GM21367 (cell line): ENCODE measurements around the gene TF.
"Not testable (repeated sequence)": the region's sequence is repeated elsewhere in the genome, so short reads cannot be mapped to it uniquely, and the experiment has no call there.

ENCODE experiments used
- ATAC-seq: cut with Tn5 transposase; IDR thresholded peaks from one replicate; pipeline ENCODE4 v1.9.1; 2021; ENCODE audit not compliant: unreplicated experiment

TF gene

DNA sequence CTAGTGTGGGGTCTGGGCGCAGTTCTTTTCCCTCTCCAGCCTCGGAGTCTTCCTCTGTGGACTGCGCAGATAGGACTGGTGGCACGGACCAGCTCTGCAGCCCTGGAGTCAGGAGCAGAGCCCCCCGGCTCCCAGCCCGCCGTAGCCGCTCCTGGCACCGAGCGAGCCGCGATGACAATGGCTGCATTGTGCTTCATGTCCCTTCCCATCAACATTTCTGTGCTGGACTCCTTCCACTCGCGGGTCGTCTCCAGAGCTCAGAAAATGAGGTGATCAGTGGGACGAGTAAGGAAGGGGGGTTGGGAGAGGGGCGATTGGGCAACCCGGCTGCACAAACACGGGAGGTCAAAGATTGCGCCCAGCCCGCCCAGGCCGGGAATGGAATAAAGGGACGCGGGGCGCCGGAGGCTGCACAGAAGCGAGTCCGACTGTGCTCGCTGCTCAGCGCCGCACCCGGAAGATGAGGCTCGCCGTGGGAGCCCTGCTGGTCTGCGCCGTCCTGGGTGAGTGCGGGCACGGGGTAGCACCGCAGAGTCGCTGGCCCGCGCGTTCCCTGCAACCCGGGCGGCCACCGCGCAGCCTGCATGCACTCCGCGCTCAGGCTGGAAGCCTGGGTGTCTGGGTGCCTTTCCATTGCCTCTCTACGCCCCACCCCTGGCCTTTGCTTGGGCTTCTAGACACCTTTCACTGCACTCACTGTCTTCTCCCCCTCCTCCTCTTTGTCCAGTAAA is at the start of gene TF:
TF (plus strand) TSS at position 413 of the 731 bp plus-strand sequence; CDS start at position 461, 48 bp downstream.
- no peak for ATAC-seq

DNA sequence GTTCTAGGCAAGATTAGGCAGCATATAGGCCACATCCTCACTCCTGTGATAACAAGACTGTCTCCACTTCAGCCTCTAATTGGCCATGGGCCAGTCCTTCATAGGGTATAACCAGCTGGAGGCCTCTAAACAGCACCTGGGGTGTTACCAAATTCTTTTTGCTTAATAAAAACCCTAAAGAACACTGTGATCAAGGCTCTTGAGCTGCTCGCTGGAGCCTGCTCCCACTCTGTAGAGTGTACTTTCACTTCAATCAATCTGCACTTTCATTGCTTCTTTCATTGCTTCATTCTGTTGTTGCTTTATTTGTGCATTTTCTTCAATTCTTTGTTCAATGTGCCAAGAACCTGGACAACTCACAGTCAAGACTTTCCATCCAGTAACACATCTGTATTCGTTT is 48.2 kb upstream of the TF start:
- no peak for ATAC-seq

DNA sequence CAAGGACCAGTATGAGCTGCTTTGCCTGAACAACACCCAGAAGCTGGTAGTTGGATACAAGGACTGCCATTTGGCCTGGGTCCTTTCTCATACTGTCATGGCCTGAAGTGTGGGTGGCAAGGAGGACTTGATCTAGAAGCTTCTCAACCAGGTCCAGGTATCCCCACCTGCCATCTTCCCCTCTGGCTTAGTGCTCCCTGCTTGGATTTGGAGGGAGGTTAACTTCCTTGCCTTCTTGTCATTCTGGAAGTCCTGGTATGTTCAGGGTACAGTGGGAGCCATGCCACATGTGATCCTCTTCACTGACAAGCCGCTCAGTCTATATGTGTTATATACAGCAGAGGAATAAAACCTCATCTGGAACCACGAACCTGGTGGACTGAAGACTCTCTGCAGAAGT is 46.7 kb upstream of the TF start:
- ATAC-seq: no peak

DNA sequence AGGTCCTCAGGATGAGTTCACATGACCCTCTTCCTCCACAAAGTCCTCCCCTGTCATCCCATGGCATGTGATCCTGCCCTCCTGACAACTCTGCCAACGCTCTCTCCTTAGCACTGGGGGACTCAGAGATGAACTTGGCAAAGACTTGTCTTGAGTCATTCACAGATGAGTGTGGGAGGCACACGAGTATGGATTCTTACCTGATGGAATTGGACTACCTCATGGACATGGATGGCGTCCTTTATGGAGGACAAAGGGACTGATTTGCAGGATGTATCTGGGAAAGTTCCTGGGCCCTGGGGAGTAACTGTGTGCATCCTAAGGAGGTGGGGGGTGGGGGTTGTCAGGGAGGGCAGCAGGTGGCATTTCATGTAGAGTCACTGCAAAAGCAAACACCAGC is 46.3 kb upstream of the TF start:
- no peak for ATAC-seq

DNA sequence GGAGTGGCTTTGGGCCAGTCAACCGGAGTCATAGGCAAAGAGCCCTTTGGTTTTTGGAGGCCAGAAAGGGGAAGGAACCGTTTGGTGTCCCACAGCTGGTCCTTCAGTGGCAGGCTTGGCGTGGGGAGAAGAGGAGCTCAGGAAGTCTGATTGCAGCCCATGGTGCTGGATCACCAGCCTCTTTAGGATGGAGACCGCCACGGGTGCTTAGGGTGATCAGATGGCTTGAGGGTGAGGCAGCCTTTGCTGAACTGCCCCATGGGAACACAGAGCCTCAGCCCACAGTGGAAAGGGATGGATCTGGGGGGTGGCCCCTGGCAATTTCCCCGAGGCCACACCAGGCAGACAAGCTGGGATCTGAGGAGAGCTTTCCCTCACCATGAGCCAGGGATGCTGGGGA is 45.8 kb upstream of the TF start:
- no peak for ATAC-seq

DNA sequence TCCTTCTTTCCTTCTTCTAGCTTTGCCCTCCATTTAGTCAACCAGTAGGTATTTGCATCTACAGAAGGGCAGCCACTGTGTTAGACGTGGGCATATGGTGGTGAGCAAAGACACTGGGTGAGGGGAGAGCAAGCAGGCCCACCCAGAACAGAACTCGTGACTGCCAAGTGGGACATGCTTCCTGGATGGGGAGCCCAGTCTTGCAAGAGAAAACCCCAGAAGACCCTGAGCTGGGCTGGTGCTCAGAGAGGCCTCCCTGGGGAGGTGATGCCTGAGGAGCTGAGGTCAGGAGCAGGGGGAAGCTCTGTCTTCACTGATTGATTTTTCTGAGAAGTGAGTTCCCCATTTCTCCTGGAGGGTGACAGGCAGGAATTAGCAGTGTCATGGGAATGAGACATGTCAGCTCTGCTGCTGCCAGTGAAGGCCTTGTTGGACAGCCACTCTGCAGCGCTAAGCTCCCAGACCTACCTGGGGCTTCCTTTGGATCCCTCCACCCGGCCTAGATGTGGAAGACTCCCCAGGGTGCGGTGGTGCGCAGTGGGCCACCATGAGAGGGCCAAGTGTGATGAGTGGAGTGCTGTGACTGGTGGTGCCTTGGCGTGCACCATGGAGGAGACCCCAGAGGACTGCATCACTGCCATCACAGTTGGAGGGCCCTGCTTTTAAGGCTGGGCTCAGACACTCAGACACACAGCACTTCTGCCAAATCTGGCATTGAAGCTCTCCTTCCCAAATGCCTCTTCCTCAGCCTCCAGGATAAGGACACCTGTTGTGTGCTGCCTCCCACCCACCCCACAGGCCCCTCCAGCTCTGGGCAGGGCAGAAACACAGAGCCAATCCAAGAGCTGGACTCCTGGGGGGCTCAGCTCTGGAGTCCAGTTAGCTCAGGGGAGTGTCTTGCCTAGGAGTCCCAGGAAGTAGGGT is 44.5 kb upstream of the TF start:
- ATAC-seq: no peak

DNA sequence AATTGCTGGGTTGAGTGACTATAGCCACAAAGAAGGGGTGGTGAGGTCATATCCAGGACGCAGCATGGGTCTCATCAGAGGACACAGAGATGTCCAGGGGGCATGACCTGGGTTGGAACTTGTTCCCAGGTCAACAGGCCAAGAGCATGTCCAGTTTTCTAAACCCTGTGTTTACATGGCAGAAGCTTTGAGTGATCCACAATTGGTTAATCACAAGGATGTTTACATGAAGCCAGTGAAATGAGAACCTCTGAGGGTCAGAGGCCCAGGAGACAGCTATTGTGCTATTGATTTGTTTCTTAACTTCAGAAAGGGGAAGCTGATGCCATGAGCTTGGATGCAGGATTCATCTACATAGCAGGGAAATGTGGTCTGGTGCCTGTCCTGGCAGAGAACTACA is 42.3 kb upstream of the TF start:
- no peak for ATAC-seq

DNA sequence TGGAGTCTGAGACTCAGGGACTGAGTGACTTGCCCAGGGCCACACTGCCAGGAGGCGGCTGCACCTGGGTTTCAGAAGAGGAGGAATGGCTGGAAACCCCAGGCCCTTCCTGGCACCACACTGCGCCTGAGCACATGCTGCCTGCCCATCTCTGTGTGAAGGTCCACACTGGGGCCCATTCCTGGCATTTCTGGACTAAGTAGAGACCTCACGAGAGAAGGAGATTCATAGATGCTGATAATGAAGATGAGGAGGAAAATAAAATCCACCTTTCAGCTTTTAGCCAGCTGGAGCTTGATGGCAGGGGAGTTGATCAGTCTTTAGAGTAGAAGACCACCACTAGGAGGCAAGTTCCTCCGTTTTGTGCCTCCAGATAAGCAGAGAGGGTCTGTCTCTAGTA is 40.2 kb upstream of the TF start:
- ATAC-seq: no peak

DNA sequence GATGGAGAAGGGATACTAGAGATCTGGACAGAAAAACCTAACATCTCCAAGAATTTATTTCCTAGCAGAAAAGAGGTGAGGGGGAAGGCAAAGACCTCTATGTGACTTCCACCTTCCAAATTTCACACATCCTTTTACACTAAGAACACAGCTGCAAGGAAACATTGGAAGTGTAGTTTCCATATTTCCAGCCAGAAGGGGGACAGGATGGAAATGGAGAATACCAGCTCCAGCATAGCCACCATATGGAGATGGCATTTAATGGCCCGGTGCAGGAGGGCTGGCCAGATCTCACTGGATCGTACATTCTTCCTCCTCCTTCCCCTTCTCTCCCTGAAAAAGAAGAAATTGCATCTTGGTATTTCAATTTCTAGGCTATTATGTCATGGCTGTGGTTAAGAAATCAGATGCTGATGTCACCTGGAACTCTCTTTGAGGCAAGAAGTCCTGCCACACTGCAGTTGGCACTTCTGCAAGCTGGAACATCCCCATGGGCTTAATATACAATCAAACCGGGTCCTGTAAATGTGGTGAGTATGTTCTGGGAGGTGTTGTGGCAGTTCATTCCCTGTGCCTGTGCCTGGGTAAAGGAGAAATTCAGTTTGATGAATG is 36.9 kb upstream of the TF start:
- no peak for ATAC-seq

DNA sequence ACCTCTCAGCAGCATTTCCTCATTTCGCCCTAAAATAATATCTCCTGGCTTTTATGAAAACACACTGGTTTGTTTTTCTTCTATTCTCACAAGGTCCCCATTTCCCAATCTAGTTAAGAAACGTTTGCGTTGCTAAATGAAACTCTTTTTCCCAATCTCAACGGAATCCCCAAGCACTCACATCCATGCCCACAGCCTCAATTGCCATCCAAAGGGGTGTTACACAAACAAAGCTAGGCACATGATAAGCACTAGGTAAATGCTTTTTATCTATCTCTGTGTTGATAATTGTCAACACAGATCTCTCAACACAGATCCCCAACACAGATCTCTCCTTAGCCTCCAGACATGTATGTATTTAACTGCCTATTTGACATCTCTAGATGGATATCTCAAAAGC is 35.2 kb upstream of the TF start:
- ATAC-seq: no peak

DNA sequence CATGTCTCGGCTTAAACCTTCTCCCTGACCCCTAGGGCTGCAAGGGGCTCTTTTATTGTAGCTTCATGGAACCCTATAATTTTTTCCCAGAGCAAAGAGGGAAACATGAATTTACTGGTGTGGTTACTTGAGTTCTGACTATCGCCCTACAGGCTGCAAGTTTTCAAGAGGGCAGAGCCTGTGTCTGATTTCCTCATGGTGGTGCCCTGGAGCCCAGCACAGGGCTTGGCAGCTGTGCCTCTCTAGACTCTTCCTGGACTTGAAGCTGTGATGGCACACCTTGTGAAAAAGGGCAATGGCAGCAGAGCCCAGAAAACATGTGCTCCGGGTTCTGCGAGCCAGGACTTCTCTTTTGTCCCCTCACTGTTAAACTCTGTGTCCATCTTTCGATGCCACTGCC is 34.2 kb upstream of the TF start:
- ATAC-seq: no peak

DNA sequence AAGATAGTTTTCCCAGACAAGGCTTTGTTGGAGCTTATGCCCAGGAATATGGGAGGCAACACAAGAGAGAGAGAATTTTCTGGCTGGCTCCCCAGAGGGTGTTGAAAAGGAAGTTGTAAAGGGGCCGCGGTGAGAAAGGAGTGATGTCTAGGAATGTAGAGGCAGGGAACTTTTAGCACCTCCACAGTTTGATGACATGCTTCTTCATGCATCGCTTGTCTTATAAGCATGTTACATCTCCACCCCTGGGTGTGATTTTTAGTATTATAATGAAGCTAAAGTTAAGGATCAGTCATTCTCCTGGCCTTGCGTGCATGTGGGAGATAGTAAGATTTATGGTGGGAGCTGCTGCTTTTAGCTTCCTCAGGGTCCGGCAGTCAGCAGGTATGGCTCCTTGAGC is 32.8 kb upstream of the TF start:
- no peak for ATAC-seq

DNA sequence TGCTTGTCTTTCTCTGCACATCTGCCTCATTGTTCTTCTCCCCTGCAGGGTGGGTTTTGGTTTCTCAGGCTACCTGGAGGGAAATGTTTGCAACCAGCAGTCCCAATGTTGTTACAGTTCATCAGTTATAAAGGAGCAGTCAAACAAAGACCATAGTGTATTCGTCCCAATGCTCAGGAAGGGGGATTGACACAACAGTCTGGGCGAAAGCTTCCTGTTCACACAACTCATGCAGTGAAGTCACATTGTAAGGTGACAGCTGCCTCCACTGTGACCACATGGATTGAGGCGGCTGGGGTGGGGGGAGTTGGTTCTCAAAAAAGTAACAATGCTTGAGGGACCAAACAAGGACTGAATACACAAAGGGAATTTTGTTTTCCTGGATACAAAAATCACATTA is 28.8 kb upstream of the TF start:
- ATAC-seq: no peak

DNA sequence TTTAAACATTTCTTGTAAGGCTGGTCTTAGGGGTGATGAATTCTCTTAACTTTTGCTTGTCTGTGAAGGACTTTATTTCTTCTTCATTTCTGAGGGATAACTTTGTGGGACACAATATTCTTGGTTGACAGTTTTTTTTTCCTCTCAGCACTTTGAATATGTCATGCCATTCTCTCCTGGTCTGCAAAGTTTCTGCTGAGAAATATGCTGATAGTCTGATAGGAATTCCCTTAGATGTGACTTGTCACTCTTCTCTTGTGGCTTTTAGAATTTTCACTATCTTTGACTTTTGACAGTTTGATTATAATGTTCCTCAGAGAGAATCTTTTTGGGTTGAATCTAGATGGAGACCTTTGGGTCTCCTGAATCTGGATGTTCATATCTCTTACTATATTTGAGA is 23.3 kb upstream of the TF start:
- ATAC-seq: no peak

DNA sequence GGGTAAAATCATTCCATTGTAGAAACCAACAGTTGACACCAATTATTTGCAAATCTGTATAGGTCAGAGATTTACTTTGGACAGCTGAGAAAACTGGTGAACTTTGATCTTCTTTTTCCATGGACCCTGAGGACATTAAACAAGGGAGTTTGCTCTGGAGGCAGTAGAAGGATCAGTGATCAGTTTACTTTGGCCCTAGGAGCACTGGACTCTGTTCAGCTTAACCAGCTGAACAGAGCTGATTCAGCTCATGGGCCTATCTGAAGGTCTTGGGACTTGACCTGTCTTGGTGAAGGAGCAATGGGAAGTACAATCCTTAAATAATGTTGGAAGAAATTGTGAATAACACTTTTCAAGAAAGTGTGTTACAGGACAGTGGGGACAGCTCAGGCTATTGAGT is 15.2 kb upstream of the TF start:
- no peak for ATAC-seq

DNA sequence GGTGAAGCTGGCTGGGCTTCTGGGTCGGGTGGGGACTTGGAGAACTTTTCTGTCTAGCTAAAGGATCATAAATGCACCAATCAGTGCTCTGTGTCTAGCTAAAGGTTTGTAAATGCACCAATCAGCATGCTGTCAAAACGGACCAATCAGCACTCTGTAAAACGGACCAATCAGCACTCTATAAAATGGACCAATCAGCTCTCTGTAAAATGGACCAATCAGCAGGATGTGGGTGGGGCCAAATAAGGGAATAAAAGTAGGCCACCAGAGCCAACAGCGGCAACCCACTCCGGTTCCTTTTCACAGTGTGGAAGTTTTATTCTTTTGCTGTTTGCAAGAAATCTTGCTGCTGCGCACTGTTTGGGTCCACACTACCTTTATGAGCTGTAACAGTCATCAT is 14.0 kb upstream of the TF start:
- ATAC-seq: not testable (repeated sequence)

DNA sequence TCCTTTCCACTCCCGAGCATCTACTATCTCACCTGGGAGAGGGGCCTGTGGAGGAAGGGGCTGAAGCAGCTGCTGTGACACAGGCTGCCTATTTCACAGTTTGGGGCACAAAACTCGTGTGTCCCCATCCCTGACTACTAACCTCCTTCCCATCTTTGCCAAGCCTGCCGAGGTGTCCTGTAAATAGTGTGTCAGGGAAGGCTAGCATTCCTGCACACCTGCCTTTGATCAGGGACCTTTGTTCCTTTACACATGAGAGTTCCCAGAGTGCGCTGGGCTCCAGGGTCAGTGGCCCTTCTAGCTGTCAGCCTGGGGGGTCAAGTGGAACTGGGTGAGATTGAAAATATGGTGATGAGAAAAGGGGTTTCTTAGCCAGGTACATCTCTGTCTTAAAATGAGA is 13.0 kb upstream of the TF start:
- no peak for ATAC-seq

DNA sequence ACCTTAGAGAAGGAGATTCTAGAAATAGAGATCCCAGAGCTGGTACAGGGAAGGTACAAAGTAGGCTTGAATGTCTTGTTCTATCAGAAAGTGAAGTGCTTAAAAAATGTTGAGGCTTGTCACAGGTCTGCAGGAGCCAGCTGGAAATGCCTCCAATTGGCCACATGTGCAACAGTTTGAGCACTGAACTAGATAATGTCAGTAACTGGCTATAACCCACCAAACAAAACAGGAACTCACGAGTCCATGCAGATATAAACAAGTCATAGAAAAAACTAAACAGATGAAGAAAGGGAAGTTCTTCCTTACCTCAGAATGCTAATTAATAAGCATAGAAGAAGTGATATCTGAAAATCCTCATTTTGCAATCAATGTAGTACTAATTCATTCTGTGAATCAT is 11.9 kb upstream of the TF start:
- no peak for ATAC-seq

DNA sequence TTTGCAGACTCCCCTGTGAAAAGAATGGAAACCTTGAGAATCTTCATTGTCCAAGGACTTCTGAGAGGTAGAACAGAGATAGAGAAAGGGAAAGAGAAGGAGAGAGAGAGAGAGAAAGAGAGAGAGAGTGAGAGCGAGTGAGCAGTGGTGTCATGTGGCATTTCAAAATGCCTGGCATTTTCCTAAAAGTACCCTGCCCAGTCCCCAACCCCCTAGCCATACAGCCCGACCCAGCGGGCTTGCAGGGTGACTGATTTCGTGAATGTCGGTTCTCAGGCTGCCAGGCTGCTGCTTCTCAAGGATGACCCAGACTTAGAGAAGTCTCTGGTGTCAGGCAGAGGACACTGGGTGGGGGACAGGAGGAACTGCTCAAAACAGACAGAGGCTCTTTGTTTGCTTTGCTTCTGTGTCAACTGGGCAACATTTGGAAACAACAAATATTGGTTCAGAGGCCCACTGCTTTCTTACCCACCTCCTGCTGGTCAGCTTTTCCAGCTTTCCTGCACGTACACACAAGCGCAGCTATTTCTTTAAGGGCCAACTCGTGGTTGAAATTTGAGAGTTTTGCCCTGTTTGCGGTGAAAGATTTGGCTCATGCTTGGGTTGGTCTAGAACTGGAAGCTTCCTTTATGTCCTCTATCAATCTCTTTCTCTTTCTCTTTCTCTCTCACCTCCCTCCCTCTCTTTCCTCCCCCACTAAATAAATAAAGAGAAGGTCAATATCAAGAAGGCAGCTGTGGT is 3.7 kb upstream of the TF start:
- no peak for ATAC-seq

DNA sequence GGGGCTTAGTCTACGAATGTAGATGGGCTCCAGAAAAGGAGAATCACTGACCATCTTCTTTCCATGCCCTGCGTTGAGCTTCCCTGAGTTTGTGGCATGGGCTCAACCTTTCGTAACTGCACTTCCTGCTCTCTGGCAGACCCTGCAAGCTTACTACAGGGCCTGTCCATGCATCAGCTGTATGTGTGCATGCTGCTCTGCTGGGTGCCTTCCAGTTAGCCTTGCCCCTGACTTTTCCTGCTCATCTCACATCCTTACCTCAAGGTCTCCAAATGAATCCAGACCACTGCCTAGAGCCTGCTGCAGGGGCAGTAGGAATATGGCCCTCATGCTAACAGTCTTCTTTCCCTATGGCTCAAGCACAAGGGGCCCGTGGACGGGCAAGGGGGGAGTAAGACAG is 2.0 kb upstream of the TF start:
- ATAC-seq: no peak

DNA sequence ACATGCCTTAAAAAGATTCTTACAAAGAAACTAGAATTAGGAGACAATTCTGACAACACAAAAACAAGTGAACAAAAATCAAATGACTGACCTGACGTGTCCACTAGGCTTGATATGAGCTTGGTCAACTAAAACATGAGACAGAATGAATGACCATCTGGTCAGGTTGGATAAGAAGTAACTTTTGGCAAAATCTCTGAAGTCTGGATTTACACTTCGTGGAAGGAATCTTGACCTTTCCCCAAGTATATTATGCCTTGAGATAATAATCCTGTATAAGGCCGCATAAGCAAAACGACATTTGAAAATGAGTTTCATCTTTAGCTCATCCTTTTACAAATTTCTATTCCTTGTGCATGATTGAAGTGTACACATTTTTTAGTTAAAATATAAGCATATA is 1.1 kb upstream of the TF start:
- no peak for ATAC-seq
